Activated CD8-positive, alpha-beta T cell treated with anti-CD3 and anti-CD28 coated beads for 36 hours (primary cell): ENCODE measurements around the gene P2RX2. TPM values are rescaled to one million over a fixed set of nuclear protein-coding genes. Genes with fewer than 3 reads are reported as not detected.

Source experiments
- ATAC-seq: fragments of 200-7000 bp; cut with Tn5 transposase; one replicate; pipeline ENCODE4 v1.10.0; 2021; ENCODE audit warnings: mild to moderate bottlenecking, moderate library complexity
- CTCF ChIA-PET: fragments of 350-600 bp; sonication (Branson Sonifier 250); formaldehyde crosslinking; loops from one replicate; lab custom pipeline; 2021; ENCODE audit warnings: antibody characterized with exemption; lab: Charles Lee
- POLR2A ChIA-PET: fragments of 350-600 bp; sonication (Branson Sonifier 250); formaldehyde crosslinking; loops from one replicate; lab custom pipeline; 2021; ENCODE audit warnings: antibody characterized with exemption; lab: Charles Lee
- DNase-seq: peaks from one replicate; pipeline ENCODE4 v3.0.0-alpha.2; 2020
- H3K27ac Mint-ChIP-seq: one replicate; pipeline ENCODE4 v1.8.0; 2021; ENCODE audit warnings: mild to moderate bottlenecking, mixed read lengths
- H3K27me3 Mint-ChIP-seq: one replicate; pipeline ENCODE4 v1.8.0; 2021; ENCODE audit warnings: mixed read lengths
- H3K36me3 Mint-ChIP-seq: one replicate; pipeline ENCODE4 v1.8.0; 2021; ENCODE audit warnings: low read depth, mixed read lengths
- H3K4me1 Mint-ChIP-seq: one replicate; pipeline ENCODE4 v1.8.0; 2021; ENCODE audit warnings: low read depth, mixed read lengths
- H3K4me3 Mint-ChIP-seq: one replicate; pipeline ENCODE4 v1.8.0; 2021; ENCODE audit warnings: mild to moderate bottlenecking, moderate library complexity, mixed read lengths
- H3K9me3 Mint-ChIP-seq: one replicate; pipeline ENCODE4 v1.8.0; 2021; ENCODE audit warnings: mixed read lengths
- CTCF ChIP-seq: fragments of 200-600 bp; IDR thresholded peaks from one replicate; pipeline ENCODE4 v1.8.0; 2022; ENCODE audit warnings: antibody characterized with exemption, mild to moderate bottlenecking
- intact Hi-C: fragments of 100-400 bp; cut with micrococcal nuclease; formaldehyde crosslinking; loops from one replicate; pipeline ENCODE4 v1.10.0; 2022
- total RNA-seq, 2 experiments: library from RNA; stranded (reverse); gene quantifications; one replicate each; pipeline ENCODE4 v1.2.3, GENCODE V29; 2021

Gene P2RX2
- total RNA-seq, 2 experiments from 2014 or later, result not detected

GRCh38 chr12:132619071-132619385, 452 bp downstream of the P2RX2 start:
- Mint-ChIP-seq H3K27ac (no peak overlapping the region), H3K4me3 (no peak overlapping the region), H3K36me3 (peaks cover 8% of the 10 kb centered on the region), H3K9me3 (peaks cover 8% of the 10 kb centered on the region), H3K4me1 (peaks cover 7% of the 10 kb centered on the region), H3K27me3 (peaks cover 31% of the 10 kb centered on the region)
- intact Hi-C loops, result no loop called here
- no peak for TF ChIP-seq CTCF
- ATAC-seq (no peak), DNase-seq (no peak)
- CTCF ChIA-PET, result no interaction called here
- POLR2A ChIA-PET, result no interaction called here

- H3K27ac Mint-ChIP-seq, result no peak overlapping the region
- H3K4me1 Mint-ChIP-seq, result peaks cover 7% of the 10 kb centered on the region
- peaks cover 8% of the 10 kb centered on the region for H3K9me3 Mint-ChIP-seq
- POLR2A ChIA-PET, result no interaction called here
- peaks cover 8% of the 10 kb centered on the region for H3K36me3 Mint-ChIP-seq
- no peak for ATAC-seq
- intact Hi-C loops, result no loop called here
- DNase-seq, result no peak
- CTCF ChIA-PET, result no interaction called here
- no peak for TF ChIP-seq CTCF
- peaks cover 31% of the 10 kb centered on the region for H3K27me3 Mint-ChIP-seq
- H3K4me3 Mint-ChIP-seq, result no peak overlapping the region
Observed at GRCh38 chr12:132619386-132620112, 973 bp downstream of the P2RX2 start.

- Mint-ChIP-seq H3K27ac (no peak overlapping the region), H3K9me3 (peaks cover 8% of the 10 kb centered on the region), H3K4me1 (peaks cover 7% of the 10 kb centered on the region), H3K27me3 (peaks cover 26% of the 10 kb centered on the region), H3K4me3 (no peak overlapping the region), H3K36me3 (peaks cover 8% of the 10 kb centered on the region)
- POLR2A ChIA-PET, result no interaction called here
- TF ChIP-seq CTCF, result no peak
- CTCF ChIA-PET, result no interaction called here
- intact Hi-C loops, result no loop called here
- no peak for DNase-seq
- ATAC-seq, result no peak
Observed at GRCh38 chr12:132620113-132620898, 1.7 kb downstream of the P2RX2 start.

GRCh38 chr12:132620899-132621656, 2.5 kb downstream of the P2RX2 start:
- no peak for TF ChIP-seq CTCF
- peaks cover 19% of the 10 kb centered on the region for H3K27me3 Mint-ChIP-seq
- ATAC-seq (no peak), DNase-seq (no peak)
- ChIA-PET POLR2A (no interaction called here), CTCF (no interaction called here)
- H3K27ac Mint-ChIP-seq, result no peak overlapping the region
- peaks cover 7% of the 10 kb centered on the region for H3K4me1 Mint-ChIP-seq
- no peak overlapping the region for H3K4me3 Mint-ChIP-seq
- intact Hi-C loops, result no loop called here
- H3K9me3 Mint-ChIP-seq, result peaks cover 8% of the 10 kb centered on the region
- peaks cover 8% of the 10 kb centered on the region for H3K36me3 Mint-ChIP-seq
